ENCODE measurements around the gene EXTL2. TPM values are rescaled to one million over a fixed set of nuclear protein-coding genes. Genes with fewer than 3 reads are reported as not detected.
A peak's percentile ranks its signal among the peaks of the same experiment; 100 is the strongest.

Gene EXTL2
- total RNA-seq, 2 experiments from 2014 or later = 3.1 to 3.3 TPM

GRCh38 chr1:100927276-100927675 lies 32.6 kb upstream of the EXTL2 start:
- Mint-ChIP-seq H3K27ac (no peak overlapping the region), H3K36me3 (ENCODE audit: low read depth) (peaks cover 27% of the 10 kb centered on the region), H3K9me3 (peaks cover 13% of the 10 kb centered on the region), H3K4me3 (no peak overlapping the region), H3K27me3 (ENCODE audit: low read depth) (no peaks in the 10 kb centered on the region), H3K4me1 (ENCODE audit: low read depth) (peaks cover 29% of the 10 kb centered on the region)
- intact Hi-C loops (cut with micrococcal nuclease) = loop anchor here (1.0 to 2.0 kb wide), 8 partner anchors 15 to 361 kb away; partner anchors contain the start of gene DPH5
- CTCF ChIA-PET = interaction anchor here (0.7 to 2.8 kb wide), 2 partner anchors 359 to 361 kb away, joined by 4 to 6 read pairs; no protein-coding TSS in a partner anchor
- peak; percentile 71 for DNase-seq

- no peak overlapping the region for H3K4me3 Mint-ChIP-seq
- intact Hi-C loops (cut with micrococcal nuclease) = loop anchor here (2.0 kb wide), 1 partner anchor 211 kb away; no protein-coding TSS in a partner anchor
- H3K9me3 Mint-ChIP-seq = peaks cover 10% of the 10 kb centered on the region
- CTCF ChIA-PET = interaction anchor here (2.8 to 5.6 kb wide), 2 partner anchors 360 to 362 kb away, joined by 6 to 38 read pairs; no protein-coding TSS in a partner anchor
- no peaks in the 10 kb centered on the region for H3K27me3 Mint-ChIP-seq (ENCODE audit: low read depth)
- peak; percentile 21 for DNase-seq
- H3K36me3 Mint-ChIP-seq (ENCODE audit: low read depth) = peaks cover 20% of the 10 kb centered on the region
- H3K4me1 Mint-ChIP-seq (ENCODE audit: low read depth) = peaks cover 25% of the 10 kb centered on the region
- no peak overlapping the region for H3K27ac Mint-ChIP-seq
Measured at GRCh38 chr1:100926240-100926639, 31.6 kb upstream of the EXTL2 start.

- H3K4me1 Mint-ChIP-seq (ENCODE audit: low read depth) = peaks cover 21% of the 10 kb centered on the region
- intact Hi-C loops (cut with micrococcal nuclease) = loop anchor here (1.0 kb wide), 2 partner anchors 205 to 310 kb away; no protein-coding TSS in a partner anchor
- H3K4me3 Mint-ChIP-seq = no peak overlapping the region
- peaks cover 21% of the 10 kb centered on the region for H3K36me3 Mint-ChIP-seq (ENCODE audit: low read depth)
- H3K27me3 Mint-ChIP-seq (ENCODE audit: low read depth) = no peaks in the 10 kb centered on the region
- no peak for DNase-seq
- H3K9me3 Mint-ChIP-seq = peaks cover 10% of the 10 kb centered on the region
- no peak overlapping the region for H3K27ac Mint-ChIP-seq
- CTCF ChIA-PET = interaction anchor here (0.5 to 5.6 kb wide), 5 partner anchors 314 to 1504 kb away, joined by 3 to 38 read pairs (median 5); no protein-coding TSS in a partner anchor
Measured at GRCh38 chr1:100924991-100925390, 30.3 kb upstream of the EXTL2 start.

GRCh38 chr1:100924212-100924611 lies 29.6 kb upstream of the EXTL2 start:
- H3K36me3 Mint-ChIP-seq (ENCODE audit: low read depth) = peaks cover 16% of the 10 kb centered on the region
- CTCF ChIA-PET = interaction anchor here (0.7 to 5.6 kb wide), 5 partner anchors 15 to 542 kb away, joined by 3 to 38 read pairs (median 4); no protein-coding TSS in a partner anchor
- H3K9me3 Mint-ChIP-seq = peaks cover 10% of the 10 kb centered on the region
- peaks cover 16% of the 10 kb centered on the region for H3K4me1 Mint-ChIP-seq (ENCODE audit: low read depth)
- no peaks in the 10 kb centered on the region for H3K27me3 Mint-ChIP-seq (ENCODE audit: low read depth)
- DNase-seq = peak; percentile 67
- intact Hi-C loops (cut with micrococcal nuclease) = loop anchor here (1.0 kb wide), 2 partner anchors 206 to 311 kb away; no protein-coding TSS in a partner anchor
- no peak overlapping the region for H3K27ac Mint-ChIP-seq
- H3K4me3 Mint-ChIP-seq = no peak overlapping the region

- Mint-ChIP-seq H3K36me3 (ENCODE audit: low read depth) (peaks cover 24% of the 10 kb centered on the region), H3K4me1 (ENCODE audit: low read depth) (peaks cover 16% of the 10 kb centered on the region), H3K27me3 (ENCODE audit: low read depth) (no peaks in the 10 kb centered on the region), H3K4me3 (no peak overlapping the region), H3K27ac (peak overlapping the region; percentile 39), H3K9me3 (peaks cover 8% of the 10 kb centered on the region)
- DNase-seq = no peak
- intact Hi-C loops (cut with micrococcal nuclease) = loop anchor here (1.0 to 2.0 kb wide), 8 partner anchors 25 to 646 kb away; partner anchors contain the start of gene SLC30A7
- CTCF ChIA-PET = interaction anchor here (0.6 to 5.6 kb wide), 13 partner anchors 13 to 1111 kb away, joined by 3 to 38 read pairs (median 4); partner anchors contain the start of genes S1PR1 and SLC30A7
Measured at GRCh38 chr1:100921110-100921706, 26.6 kb upstream of the EXTL2 start.

- CTCF ChIA-PET = interaction anchor here (1.0 kb wide), 1 partner anchor 374 kb away, joined by 3 read pairs; no protein-coding TSS in a partner anchor
- H3K4me1 Mint-ChIP-seq (ENCODE audit: low read depth) = peaks cover 28% of the 10 kb centered on the region
- no peak overlapping the region for H3K27ac Mint-ChIP-seq
- DNase-seq = no peak
- no peak overlapping the region for H3K4me3 Mint-ChIP-seq
- intact Hi-C loops (cut with micrococcal nuclease) = no loop called here
- no peaks in the 10 kb centered on the region for H3K9me3 Mint-ChIP-seq
- no peaks in the 10 kb centered on the region for H3K27me3 Mint-ChIP-seq (ENCODE audit: low read depth)
- H3K36me3 Mint-ChIP-seq (ENCODE audit: low read depth) = peaks cover 45% of the 10 kb centered on the region
Measured at GRCh38 chr1:100912019-100912418, 17.4 kb upstream of the EXTL2 start.

GRCh38 chr1:100909018-100909417 lies 14.4 kb upstream of the EXTL2 start:
- peaks cover 54% of the 10 kb centered on the region for H3K36me3 Mint-ChIP-seq (ENCODE audit: low read depth)
- intact Hi-C loops (cut with micrococcal nuclease) = loop anchor here (1.0 kb wide), 1 partner anchor 11 kb away; no protein-coding TSS in a partner anchor
- no peak overlapping the region for H3K4me3 Mint-ChIP-seq
- no peak for DNase-seq
- peaks cover 46% of the 10 kb centered on the region for H3K4me1 Mint-ChIP-seq (ENCODE audit: low read depth)
- H3K27me3 Mint-ChIP-seq (ENCODE audit: low read depth) = no peaks in the 10 kb centered on the region
- no peak overlapping the region for H3K27ac Mint-ChIP-seq
- CTCF ChIA-PET = interaction anchor here (0.7 to 1.7 kb wide), 11 partner anchors 10 to 449 kb away, joined by 3 to 6 read pairs (median 4); partner anchors contain the start of gene EXTL2
- H3K9me3 Mint-ChIP-seq = peaks cover 4% of the 10 kb centered on the region

- H3K36me3 Mint-ChIP-seq (ENCODE audit: low read depth) = peaks cover 49% of the 10 kb centered on the region
- H3K27ac Mint-ChIP-seq = no peak overlapping the region
- no peak for DNase-seq
- intact Hi-C loops (cut with micrococcal nuclease) = no loop called here
- peaks cover 4% of the 10 kb centered on the region for H3K9me3 Mint-ChIP-seq
- no peaks in the 10 kb centered on the region for H3K27me3 Mint-ChIP-seq (ENCODE audit: low read depth)
- peaks cover 46% of the 10 kb centered on the region for H3K4me1 Mint-ChIP-seq (ENCODE audit: low read depth)
- no peak overlapping the region for H3K4me3 Mint-ChIP-seq
- CTCF ChIA-PET = interaction anchor here (1.2 to 1.5 kb wide), 3 partner anchors 13 to 402 kb away, joined by 3 to 6 read pairs (median 4); partner anchors contain the start of gene EXTL2
Measured at GRCh38 chr1:100907887-100908286, 13.2 kb upstream of the EXTL2 start.

GRCh38 chr1:100905181-100905580 lies 10.5 kb upstream of the EXTL2 start:
- peaks cover 59% of the 10 kb centered on the region for H3K4me1 Mint-ChIP-seq (ENCODE audit: low read depth)
- CTCF ChIA-PET = no interaction called here
- intact Hi-C loops (cut with micrococcal nuclease) = no loop called here
- no peaks in the 10 kb centered on the region for H3K27me3 Mint-ChIP-seq (ENCODE audit: low read depth)
- peaks cover 48% of the 10 kb centered on the region for H3K36me3 Mint-ChIP-seq (ENCODE audit: low read depth)
- no peak overlapping the region for H3K4me3 Mint-ChIP-seq
- DNase-seq = no peak
- H3K27ac Mint-ChIP-seq = no peak overlapping the region
- H3K9me3 Mint-ChIP-seq = peaks cover 4% of the 10 kb centered on the region

- Mint-ChIP-seq H3K36me3 (ENCODE audit: low read depth) (peaks cover 50% of the 10 kb centered on the region), H3K4me1 (ENCODE audit: low read depth) (peaks cover 64% of the 10 kb centered on the region), H3K27ac (no peak overlapping the region), H3K4me3 (no peak overlapping the region), H3K27me3 (ENCODE audit: low read depth) (no peaks in the 10 kb centered on the region), H3K9me3 (peaks cover 4% of the 10 kb centered on the region)
- intact Hi-C loops (cut with micrococcal nuclease) = no loop called here
- CTCF ChIA-PET = interaction anchor here (0.6 to 0.7 kb wide), 3 partner anchors 46 to 533 kb away, joined by 3 to 12 read pairs (median 3); no protein-coding TSS in a partner anchor
- DNase-seq = no peak
Measured at GRCh38 chr1:100904528-100904927, 9.9 kb upstream of the EXTL2 start.

- no peak overlapping the region for H3K4me3 Mint-ChIP-seq
- H3K27ac Mint-ChIP-seq = no peak overlapping the region
- intact Hi-C loops (cut with micrococcal nuclease) = no loop called here
- peaks cover 54% of the 10 kb centered on the region for H3K36me3 Mint-ChIP-seq (ENCODE audit: low read depth)
- DNase-seq = no peak
- no peaks in the 10 kb centered on the region for H3K27me3 Mint-ChIP-seq (ENCODE audit: low read depth)
- CTCF ChIA-PET = interaction anchor here (0.5 to 0.7 kb wide), 4 partner anchors 26 to 532 kb away, joined by 3 to 12 read pairs (median 3); no protein-coding TSS in a partner anchor
- H3K9me3 Mint-ChIP-seq = peaks cover 4% of the 10 kb centered on the region
- H3K4me1 Mint-ChIP-seq (ENCODE audit: low read depth) = peaks cover 67% of the 10 kb centered on the region
Measured at GRCh38 chr1:100903777-100904176, 9.1 kb upstream of the EXTL2 start.

GRCh38 chr1:100902365-100902764 lies 7.7 kb upstream of the EXTL2 start:
- Mint-ChIP-seq H3K27me3 (ENCODE audit: low read depth) (no peaks in the 10 kb centered on the region), H3K36me3 (ENCODE audit: low read depth) (peaks cover 51% of the 10 kb centered on the region), H3K4me3 (no peak overlapping the region), H3K27ac (no peak overlapping the region), H3K9me3 (peaks cover 4% of the 10 kb centered on the region), H3K4me1 (ENCODE audit: low read depth) (peaks cover 64% of the 10 kb centered on the region)
- intact Hi-C loops (cut with micrococcal nuclease) = no loop called here
- no peak for DNase-seq
- CTCF ChIA-PET = interaction anchor here (0.7 kb wide), 1 partner anchor 357 kb away, joined by 3 read pairs; no protein-coding TSS in a partner anchor
